ENCODE data around the gene DCDC1.
"Not testable (repeated sequence)": the region's sequence is repeated elsewhere in the genome, so short reads cannot be mapped to it uniquely, and the experiment has no call there.

The DCDC1 gene

GRCh38 chr11:31325160-31325559 lies 44.4 kb downstream of the DCDC1 start:
- DNase-seq: no peak

GRCh38 chr11:31323145-31323544 lies 46.4 kb downstream of the DCDC1 start:
- DNase-seq: no peak

- DNase-seq: not testable (repeated sequence)
Observed at GRCh38 chr11:31321494-31321893, 48.0 kb downstream of the DCDC1 start.

GRCh38 chr11:31303644-31304180 lies 65.8 kb downstream of the DCDC1 start:
- no peak for DNase-seq

- no peak for DNase-seq
Observed at GRCh38 chr11:31301549-31302510, 67.7 kb downstream of the DCDC1 start.

- no peak for DNase-seq
Observed at GRCh38 chr11:31295308-31295707, 74.2 kb downstream of the DCDC1 start.

GRCh38 chr11:31273527-31273926 lies 96.0 kb downstream of the DCDC1 start:
- DNase-seq: not testable (repeated sequence)

GRCh38 chr11:31267720-31268119 lies 101.8 kb downstream of the DCDC1 start:
- DNase-seq: no peak

GRCh38 chr11:31264834-31265233 lies 104.7 kb downstream of the DCDC1 start:
- DNase-seq: no peak

- DNase-seq: no peak
Observed at GRCh38 chr11:31262761-31263160, 106.8 kb downstream of the DCDC1 start.

GRCh38 chr11:31259797-31260196 lies 109.7 kb downstream of the DCDC1 start:
- no peak for DNase-seq

- DNase-seq: no peak
Observed at GRCh38 chr11:31254415-31254814, 115.1 kb downstream of the DCDC1 start.

- no peak for DNase-seq
Observed at GRCh38 chr11:31248768-31249167, 120.8 kb downstream of the DCDC1 start.

- no peak for DNase-seq
Observed at GRCh38 chr11:31247321-31247720, 122.2 kb downstream of the DCDC1 start.

- no peak for DNase-seq
Observed at GRCh38 chr11:31246451-31247165, 122.9 kb downstream of the DCDC1 start.

- DNase-seq: no peak
Observed at GRCh38 chr11:31243706-31244105, 125.8 kb downstream of the DCDC1 start.

- DNase-seq: peak; percentile 21
Observed at GRCh38 chr11:31240340-31240904, 129.1 kb downstream of the DCDC1 start.

GRCh38 chr11:31237819-31238760 lies 131.4 kb downstream of the DCDC1 start:
- no peak for DNase-seq

GRCh38 chr11:31236143-31236542 lies 133.4 kb downstream of the DCDC1 start:
- peak in 1 of 2 donors; percentile 5 for DNase-seq

GRCh38 chr11:31233425-31233824 lies 136.1 kb downstream of the DCDC1 start:
- no peak for DNase-seq

GRCh38 chr11:31231601-31232000 lies 137.9 kb downstream of the DCDC1 start:
- DNase-seq: no peak

- no peak for DNase-seq
Observed at GRCh38 chr11:31218847-31219246, 150.7 kb downstream of the DCDC1 start.
